Measurements from ENCODE around the gene EFCC1.

DNA sequence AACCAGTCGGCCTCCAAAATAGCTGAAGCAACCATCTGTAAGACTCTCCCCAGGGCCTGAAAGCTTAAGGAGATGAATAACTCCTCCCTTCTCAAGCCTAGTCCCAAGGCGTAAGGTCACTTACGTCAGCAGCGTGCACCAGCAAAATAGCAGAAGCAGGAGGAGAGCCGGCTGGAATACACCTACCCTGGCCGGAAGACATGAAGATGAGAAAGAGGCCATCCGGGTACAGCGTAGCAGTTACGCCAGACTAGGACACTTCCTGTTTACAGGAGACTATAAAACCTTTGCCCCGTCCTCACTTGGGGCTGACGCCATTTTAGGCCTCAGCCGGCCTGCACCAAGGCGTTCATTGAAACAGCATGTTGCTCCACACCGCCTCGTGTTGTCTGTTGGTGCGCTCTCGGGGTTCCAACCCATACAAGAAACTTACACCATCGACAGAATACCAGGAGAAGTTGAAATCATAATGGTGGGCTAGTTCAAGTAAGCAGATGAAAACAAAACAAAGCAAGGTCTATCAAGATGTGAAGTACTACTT is 9.7 kb upstream of the EFCC1 start:
- TF ChIP-seq, protein P1, sequence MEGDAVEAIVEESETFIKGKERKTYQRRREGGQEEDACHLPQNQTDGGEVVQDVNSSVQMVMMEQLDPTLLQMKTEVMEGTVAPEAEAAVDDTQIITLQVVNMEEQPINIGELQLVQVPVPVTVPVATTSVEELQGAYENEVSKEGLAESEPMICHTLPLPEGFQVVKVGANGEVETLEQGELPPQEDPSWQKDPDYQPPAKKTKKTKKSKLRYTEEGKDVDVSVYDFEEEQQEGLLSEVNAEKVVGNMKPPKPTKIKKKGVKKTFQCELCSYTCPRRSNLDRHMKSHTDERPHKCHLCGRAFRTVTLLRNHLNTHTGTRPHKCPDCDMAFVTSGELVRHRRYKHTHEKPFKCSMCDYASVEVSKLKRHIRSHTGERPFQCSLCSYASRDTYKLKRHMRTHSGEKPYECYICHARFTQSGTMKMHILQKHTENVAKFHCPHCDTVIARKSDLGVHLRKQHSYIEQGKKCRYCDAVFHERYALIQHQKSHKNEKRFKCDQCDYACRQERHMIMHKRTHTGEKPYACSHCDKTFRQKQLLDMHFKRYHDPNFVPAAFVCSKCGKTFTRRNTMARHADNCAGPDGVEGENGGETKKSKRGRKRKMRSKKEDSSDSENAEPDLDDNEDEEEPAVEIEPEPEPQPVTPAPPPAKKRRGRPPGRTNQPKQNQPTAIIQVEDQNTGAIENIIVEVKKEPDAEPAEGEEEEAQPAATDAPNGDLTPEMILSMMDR (IDR thresholded peaks at IDR 0.05; ENCODE audit: poor library complexity) = no peak
- no peak for TF ChIP-seq EZH2phosphoT487 (IDR thresholded peaks at IDR 0.05; ENCODE audit: low read depth, severe bottlenecking, unreplicated experiment)
- TF ChIP-seq EZH2 (IDR thresholded peaks at IDR 0.05; ENCODE audit: borderline replicate concordance) = no peak
